Right lobe of liver (tissue), 6 donors: ENCODE data around the gene ZNF785. TPM values are rescaled to one million over a fixed set of nuclear protein-coding genes. Genes with fewer than 3 reads are reported as not detected.

Experiments used
- ATAC-seq, 4 donors: fragments of 200-7000 bp; cut with Tn5 transposase; one replicate each; pipeline ENCODE4 v1.9.1; 2020; ENCODE audit warnings: mild to moderate bottlenecking in 4 of 4, moderate library complexity in 4 of 4
- DNase-seq, 3 donors: peaks; one replicate each; pipeline ENCODE4 v3.0.0-alpha.2; 2020
- H3K27ac ChIP-seq, 3 donors: fragments of 200-600 bp; one replicate each; pipeline ENCODE4 v1.8.0; 2022
- H3K27me3 ChIP-seq, 2 donors: fragments of 200-600 bp; one replicate each; pipeline ENCODE4 v1.8.0; 2022
- H3K36me3 ChIP-seq, 4 donors: fragments of 200-600 bp; sonication (generic) in 1 of 4; one replicate each; pipeline versions ENCODE4 v1.5.1 to v1.8.0; 2017 to 2022; ENCODE audit warnings: control low read depth in 1 of 4
- H3K4me1 ChIP-seq, 4 donors: fragments of 200-600 bp; sonication (generic) in 1 of 4; one replicate each; pipeline versions ENCODE4 v1.5.1 to v1.8.0; 2017 to 2022; ENCODE audit warnings: control low read depth in 1 of 4
- H3K4me3 ChIP-seq, 3 donors: fragments of 200-600 bp; one replicate each; pipeline ENCODE4 v1.8.0; 2022
- H3K9me3 ChIP-seq, 4 donors: fragments of 200-600 bp; sonication (generic) in 1 of 4; one replicate each; pipeline versions ENCODE4 v1.5.1 to v1.8.0; 2017 to 2022; ENCODE audit warnings: control low read depth in 1 of 4
- CTCF ChIP-seq, 4 donors: fragments of 200-600 bp in 3 of 4; fragments of 450-650 bp in 1 of 4; IDR thresholded peaks; one replicate each; pipeline versions ENCODE4 v1.5.1 to v1.8.0; 2016 to 2022; ENCODE audit warnings: antibody characterized with exemption in 4 of 4, mild to moderate bottlenecking in 2 of 4
- POLR2A ChIP-seq: fragments of 450-650 bp; IDR thresholded peaks from one replicate; pipeline ENCODE4 v1.6.1; 2017; ENCODE audit warnings: antibody characterized with exemption, mild to moderate bottlenecking
- WGBS: methylation state at CpG from one replicate; pipeline ENCODE4 v1.1.6; 2018; ENCODE audit warnings: low coverage, low lambda C conversion rate; ENCODE audit not compliant: insufficient coverage; ENCODE audit errors: missing lambda C conversion rate; 5-methylcytosine and 5-hydroxymethylcytosine counted together
- intact Hi-C, 2 donors: fragments of 100-400 bp; cut with DNase I; formaldehyde crosslinking; loops; one replicate each; pipeline versions ENCODE4 v1.11.2 to v1.14.1; 2022
- total RNA-seq, 6 experiments: library from RNA; depleted of rRNA in 2 of 6; stranded (reverse); fragments of >200 nt in 2 of 6; fragmentation: NEBNext Ultra II Directional in 3 of 6; extraction: Animal tissue kit (Norgen Biotek cat#: 25700) in 3 of 6; gene quantifications; one replicate each; pipeline versions ENCODE4 v1.1.0 to v1.2.4, GENCODE V29; 2016 to 2023
- donor health status: DM: no; HTN: yes; CAD: no.
- donor health status: DM: no; HTN: no; CAD: no.
- donor health status: DM: no; HTN: no; CAD: no.
- donor health status: DM: no; HTN: yes; CAD: no.
- donor health status: DM: no; HTN: yes; CAD: no.

ZNF785 gene
- total RNA-seq, 6 experiments from 2014 or later = 2.4 to 6.5 (median 5.6) TPM

GRCh38 chr16:30585022-30585399 is 486 bp downstream of the ZNF785 start:
- Histone ChIP-seq H3K27me3 (no peaks in the 10 kb centered on the region), H3K27ac (peak overlapping the region; percentile 74 to 88 (median 85)), H3K4me3 (peak overlapping the region; percentile 67 to 81 (median 77)), H3K4me1 (peaks cover 0 to 6% (median 2%) of the 10 kb centered on the region in 4 donors), H3K9me3 (no peaks in the 10 kb centered on the region), H3K36me3 (peaks cover 0 to 12% (median 6%) of the 10 kb centered on the region in 4 donors)
- no peak for ATAC-seq
- intact Hi-C loops = no loop called here
- 8% methylated on average over 3 of the region's 23 CpGs for WGBS
- DNase-seq = no peak
- TF ChIP-seq CTCF (IDR thresholded peaks at IDR 0.05) = no peak
- TF ChIP-seq POLR2A = no peak

DNA sequence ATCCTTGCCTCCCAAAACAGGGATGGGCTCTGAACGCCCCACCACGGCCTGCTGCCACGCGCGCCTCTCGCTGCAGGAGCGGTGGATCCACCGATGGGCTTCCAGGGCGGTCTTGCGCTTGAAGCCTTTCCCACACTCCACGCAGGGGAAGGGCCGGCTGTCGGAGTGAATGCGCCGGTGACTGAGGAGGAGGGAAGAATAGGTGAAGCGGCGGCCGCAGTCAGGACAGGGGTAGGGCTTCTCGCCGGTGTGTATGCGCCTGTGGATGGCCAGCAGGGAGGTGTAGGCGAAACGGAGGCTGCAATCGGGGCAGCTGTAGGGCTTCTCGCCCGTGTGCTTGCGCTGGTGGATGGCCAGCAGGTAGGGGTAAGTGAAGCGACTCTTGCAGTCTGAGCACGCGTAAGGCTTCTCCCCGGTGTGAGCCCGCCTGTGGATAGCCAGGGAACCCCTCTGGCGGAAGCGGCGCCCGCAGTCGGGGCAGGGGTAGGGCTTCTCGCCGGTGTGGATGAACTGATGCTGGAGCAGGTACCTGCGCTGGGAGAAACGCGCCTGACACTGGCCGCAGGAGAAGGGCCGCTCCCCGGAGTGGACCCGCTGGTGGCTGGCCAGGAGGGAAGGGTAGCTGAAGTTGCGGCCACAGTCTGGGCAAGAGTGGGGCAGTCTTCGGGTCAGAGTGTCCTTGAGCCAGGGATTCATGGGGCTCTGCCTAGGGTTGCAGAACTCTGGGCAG is 2.7 kb downstream of the ZNF785 start:
- Histone ChIP-seq H3K4me1 (peaks cover 0 to 6% (median 2%) of the 10 kb centered on the region in 4 donors), H3K27ac (no peak overlapping the region), H3K9me3 (no peaks in the 10 kb centered on the region), H3K36me3 (peaks cover 0 to 12% (median 6%) of the 10 kb centered on the region in 4 donors), H3K4me3 (no peak overlapping the region), H3K27me3 (no peaks in the 10 kb centered on the region)
- TF ChIP-seq CTCF (IDR thresholded peaks at IDR 0.05) = no peak
- TF ChIP-seq POLR2A = no peak
- no peak for ATAC-seq
- DNase-seq = no peak
- intact Hi-C loops = no loop called here
- WGBS = over 99% methylated on average over 25 of the region's 48 CpGs

DNA sequence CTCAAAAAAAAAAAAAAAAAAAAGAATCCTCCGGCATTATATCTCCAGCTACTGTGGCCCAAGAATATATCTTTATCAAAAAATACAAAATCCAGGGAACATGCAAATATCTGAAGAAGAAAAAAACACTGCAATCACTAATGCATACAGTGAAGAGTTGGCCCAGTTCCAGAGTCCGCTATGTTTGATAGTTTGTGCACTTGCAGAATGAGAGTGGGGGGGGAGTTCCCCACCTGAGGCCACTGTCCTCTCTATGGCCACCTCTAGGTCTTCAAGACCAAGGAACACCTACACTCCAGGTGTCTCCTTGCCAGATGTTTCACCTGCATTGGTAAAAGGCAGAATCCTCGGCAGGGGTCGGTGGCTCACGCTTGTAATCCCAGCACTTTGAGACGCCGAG is 4.0 kb downstream of the ZNF785 start:
- Histone ChIP-seq H3K4me1 (peaks cover 0 to 6% (median 2%) of the 10 kb centered on the region in 4 donors), H3K9me3 (no peaks in the 10 kb centered on the region), H3K36me3 (peaks cover 0 to 12% (median 6%) of the 10 kb centered on the region in 4 donors), H3K27me3 (no peaks in the 10 kb centered on the region), H3K4me3 (no peak overlapping the region), H3K27ac (no peak overlapping the region)
- DNase-seq = no peak
- WGBS = 85% methylated on average over 5 of the region's 7 CpGs
- no peak for TF ChIP-seq POLR2A
- TF ChIP-seq CTCF (IDR thresholded peaks at IDR 0.05) = no peak
- ATAC-seq = no peak
- intact Hi-C loops = no loop called here

DNA sequence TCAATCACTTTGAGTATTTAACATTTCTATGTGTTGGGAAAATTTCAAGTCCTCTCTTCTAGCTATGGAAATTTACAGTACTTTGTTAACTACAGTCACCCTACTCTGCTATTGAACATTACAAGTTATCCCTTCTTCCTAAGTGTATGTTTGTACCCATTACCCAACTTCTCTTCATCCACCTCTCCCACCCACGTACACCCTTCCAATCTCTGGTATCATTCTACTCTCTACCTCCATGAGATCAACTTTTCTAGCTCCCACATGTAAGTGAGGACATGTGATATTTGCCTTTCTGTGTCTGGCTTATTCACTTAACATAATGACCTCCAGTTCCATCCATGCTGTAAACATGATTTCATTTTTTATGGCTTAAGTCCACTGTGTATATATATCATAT is 10.8 kb downstream of the ZNF785 start:
- H3K27ac ChIP-seq = no peak overlapping the region
- TF ChIP-seq POLR2A (no peak), CTCF (IDR thresholded peaks at IDR 0.05) (no peak)
- 67% methylated on average over 1 of the region's 1 CpG for WGBS

More for the DNA sequence above, 10.8 kb downstream of the ZNF785 start:
- no peaks in the 10 kb centered on the region for H3K9me3 ChIP-seq
- ATAC-seq (no peak), DNase-seq (no peak)
- intact Hi-C loops = no loop called here
- no peaks in the 10 kb centered on the region for H3K36me3 ChIP-seq
- H3K27me3 ChIP-seq = no peaks in the 10 kb centered on the region
- no peak overlapping the region for H3K4me3 ChIP-seq
- peaks cover 0 to 12% (median 0%) of the 10 kb centered on the region in 4 donors for H3K4me1 ChIP-seq
